ENCODE measurements around the gene MRPS6.

- TF ChIP-seq CTCF (IDR thresholded peaks at IDR 0.05 in 4 of 5, conservative IDR thresholded peaks at IDR 0.05 in 1 of 5) (no peak), POLR2A (IDR thresholded peaks at IDR 0.05) (no peak)
Observed at GRCh38 chr21:34061983-34062382, 11.4 kb upstream of the MRPS6 start.

All from gastrocnemius medialis (tissue), 4 donors.